GM19324 (cell line): ENCODE data around the gene XIRP2.
A peak's percentile ranks its signal among the peaks of the same experiment; 100 is the strongest.
"Not testable (repeated sequence)": the region's sequence is repeated elsewhere in the genome, so short reads cannot be mapped to it uniquely, and the experiment has no call there.

ENCODE experiments used
- ATAC-seq: cut with Tn5 transposase; IDR thresholded peaks from one replicate; pipeline ENCODE4 v1.9.1; 2021; ENCODE audit warnings: mild to moderate bottlenecking, moderate library complexity; ENCODE audit not compliant: unreplicated experiment, low FRiP score

XIRP2 gene

GRCh38 chr2:167268245-167268644 lies 380.0 kb downstream of the XIRP2 start:
- not testable (repeated sequence) for ATAC-seq

DNA sequence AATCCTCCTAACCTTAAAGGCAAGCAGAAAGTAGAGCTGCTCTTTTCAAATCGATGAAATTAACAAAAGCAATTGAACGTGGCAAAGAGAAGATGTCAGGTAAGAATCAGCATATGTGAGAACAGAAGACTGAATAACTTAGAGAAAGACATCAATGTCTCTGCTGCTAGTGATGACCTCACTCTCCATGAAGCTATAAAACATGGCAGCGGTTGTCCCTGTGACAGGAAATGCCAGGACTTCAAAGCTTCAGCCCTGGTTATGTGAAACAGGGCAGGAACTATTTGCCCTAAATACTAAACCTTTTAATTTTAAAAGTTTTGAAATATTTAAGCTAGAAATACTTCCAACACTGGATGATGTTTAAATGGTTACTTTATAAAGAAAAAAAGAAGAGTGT lies 383.7 kb downstream of the XIRP2 start:
- ATAC-seq: no peak

GRCh38 chr2:167275046-167275445 lies 386.8 kb downstream of the XIRP2 start:
- no peak for ATAC-seq

DNA sequence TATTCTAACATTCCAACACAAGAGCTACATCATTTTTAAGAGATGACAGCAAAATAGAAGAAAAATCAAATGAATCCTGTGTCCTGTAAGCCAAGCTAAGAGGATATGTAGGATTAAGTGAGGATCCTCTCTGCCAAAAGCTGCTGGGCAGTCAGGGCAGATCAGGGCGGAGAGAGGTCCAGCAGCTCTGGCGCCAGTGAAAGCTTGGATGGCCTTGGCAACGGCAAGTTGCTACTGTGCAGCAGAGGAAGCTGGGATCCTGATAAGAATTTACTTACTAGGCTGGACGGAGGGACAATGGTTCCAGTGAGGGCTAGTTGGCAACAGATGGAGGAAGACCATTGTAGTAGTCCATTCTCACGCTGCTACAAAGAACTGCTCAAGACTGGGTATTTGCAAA lies 391.5 kb downstream of the XIRP2 start:
- ATAC-seq: no peak

- no peak for ATAC-seq
Measured at GRCh38 chr2:167287212-167287611, 398.9 kb downstream of the XIRP2 start.

DNA sequence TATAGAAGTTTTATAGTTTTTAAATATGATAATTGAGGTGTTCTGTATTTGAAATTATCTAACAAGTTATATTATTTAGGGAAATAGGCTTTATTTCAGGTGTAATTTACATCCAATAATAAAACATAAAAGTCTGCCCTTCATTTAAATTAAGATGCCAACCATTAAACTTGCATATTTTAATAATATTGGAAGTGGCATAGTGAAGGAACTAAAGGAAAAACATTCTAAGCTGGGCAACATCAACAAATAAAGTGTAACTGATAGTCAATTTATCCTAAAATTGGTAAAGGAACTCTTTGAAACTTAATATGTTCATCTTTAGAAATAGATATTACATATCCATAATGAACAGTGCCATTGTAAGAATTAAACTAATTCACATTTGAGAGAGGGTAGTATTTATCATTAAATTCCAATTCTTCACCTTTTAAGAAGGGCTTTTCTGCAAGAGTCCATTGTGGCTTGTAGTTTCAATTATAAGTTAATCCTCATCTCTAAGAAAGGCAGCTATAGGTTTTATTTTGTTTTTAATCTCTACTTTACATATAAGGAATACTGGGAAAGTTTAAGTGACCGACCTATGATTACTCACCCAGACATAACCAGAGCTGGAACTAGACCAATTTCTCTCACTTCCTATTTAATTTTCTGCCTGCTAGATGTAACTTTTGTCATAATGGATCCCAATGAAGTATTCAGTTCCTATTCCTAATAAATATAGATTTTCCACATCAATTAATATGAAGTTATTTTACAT lies 401.6 kb downstream of the XIRP2 start:
- ATAC-seq: no peak

DNA sequence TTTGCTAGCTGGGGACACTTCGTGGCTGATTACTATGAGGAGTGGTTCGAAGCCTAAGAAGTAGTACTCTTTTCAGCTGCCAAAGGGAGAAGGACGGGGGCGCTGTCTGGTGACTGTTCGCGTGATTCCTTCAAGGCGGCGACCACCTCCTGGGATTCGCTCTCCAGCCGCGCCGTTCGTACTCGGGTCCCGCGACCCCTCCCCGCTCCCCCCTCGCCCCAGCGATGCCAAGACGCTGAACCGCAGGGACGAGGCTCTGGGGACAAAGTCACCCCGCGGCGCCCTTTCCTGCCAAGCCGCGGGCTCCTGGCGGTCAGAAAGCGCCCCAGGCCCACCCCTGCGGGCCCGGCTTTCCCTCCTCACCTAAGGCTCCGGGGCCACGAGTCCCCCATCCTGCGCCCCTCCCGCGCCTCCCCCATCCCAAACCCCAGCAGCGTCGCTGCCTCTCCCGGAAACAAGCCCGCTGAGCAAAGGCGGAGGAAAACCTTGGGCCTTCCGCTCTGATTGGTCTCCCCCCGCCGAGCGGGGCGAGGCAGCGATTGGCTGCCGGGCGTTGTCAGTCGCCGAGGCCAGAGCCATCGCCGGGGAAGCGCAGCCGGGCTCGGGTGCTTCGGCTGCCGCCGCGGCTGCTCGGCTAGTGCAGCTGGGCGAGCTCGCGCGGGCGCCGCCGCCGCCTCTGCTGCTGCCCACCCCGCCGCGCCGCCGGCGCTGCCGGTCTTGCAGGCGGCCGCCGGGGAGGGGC lies 404.3 kb downstream of the XIRP2 start, which contains the start of gene B3GALT1:
Gene B3GALT1, plus strand, starts transcription at position 572 of the 742 bp plus-strand sequence.
- peak; percentile 100 for ATAC-seq

DNA sequence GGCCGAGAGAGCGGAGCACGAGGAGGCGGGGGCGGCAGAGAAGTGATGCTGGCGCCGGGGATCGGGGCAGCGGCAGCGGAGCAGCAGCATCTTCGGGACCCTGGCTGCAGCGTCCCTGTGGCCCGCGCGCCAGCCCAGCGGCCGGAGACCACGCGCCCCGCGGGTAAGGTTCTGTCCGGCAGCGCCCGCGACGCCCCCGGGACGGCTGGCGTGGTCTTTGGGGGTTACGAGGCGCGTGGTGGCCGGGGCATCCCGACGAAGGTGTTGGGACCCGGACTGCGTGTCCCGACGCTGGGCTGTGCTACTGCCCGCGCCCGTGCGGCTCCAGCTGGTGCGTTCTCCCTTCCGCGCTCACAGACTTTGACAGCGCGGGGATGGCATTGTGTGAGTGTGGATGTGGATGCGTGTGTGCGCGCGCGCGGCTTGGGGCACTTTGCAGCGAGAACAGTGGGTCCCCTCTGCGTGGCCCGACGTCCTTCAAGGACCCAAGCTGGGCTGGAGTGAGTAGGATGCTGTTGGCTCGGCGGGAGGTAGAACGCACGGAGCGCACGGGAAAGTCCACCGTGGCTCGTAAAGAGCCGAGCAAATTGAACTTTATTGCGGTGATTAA lies 405.0 kb downstream of the XIRP2 start:
- peak; percentile 14 for ATAC-seq

- no peak for ATAC-seq
Measured at GRCh38 chr2:167293943-167294775, 405.9 kb downstream of the XIRP2 start.

- no peak for ATAC-seq
Measured at GRCh38 chr2:167294776-167295140, 406.5 kb downstream of the XIRP2 start.

DNA sequence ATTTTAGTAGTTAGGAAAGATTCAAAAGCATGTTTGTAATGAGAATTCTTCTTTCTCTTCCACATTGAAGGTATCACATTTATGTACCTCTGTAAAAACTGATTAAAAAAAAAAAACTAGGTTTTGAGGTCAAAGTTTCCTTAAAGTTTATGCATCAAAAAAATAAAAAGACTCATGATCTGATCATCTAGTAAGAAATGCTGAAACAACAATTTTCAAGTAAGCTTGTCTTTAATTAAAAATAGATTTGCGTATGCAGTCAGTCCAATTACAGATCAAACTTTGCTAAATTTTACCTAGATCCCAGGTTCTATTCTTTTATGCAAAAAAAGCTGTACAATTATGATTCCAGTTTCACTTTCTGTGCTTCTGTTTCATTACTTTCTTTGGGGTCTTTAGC lies 409.0 kb downstream of the XIRP2 start:
- ATAC-seq: no peak

DNA sequence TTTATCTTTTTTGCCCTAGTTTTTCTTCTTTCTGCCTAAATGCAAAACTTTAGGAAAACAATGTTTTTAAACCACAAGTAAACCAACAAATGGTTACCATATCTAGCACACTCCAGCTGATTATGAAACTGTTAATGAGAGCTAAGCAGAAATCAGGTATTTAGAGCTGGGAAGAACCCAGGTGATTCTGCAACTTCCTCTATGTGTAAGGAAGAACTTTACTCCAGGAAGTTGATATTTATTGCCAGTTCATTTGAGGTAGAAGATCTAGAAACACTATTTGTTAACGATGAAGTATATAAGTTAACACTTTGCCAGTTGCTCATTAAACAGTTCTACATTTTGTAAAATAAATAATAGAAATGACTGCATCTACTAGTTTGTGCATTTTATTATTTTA lies 409.7 kb downstream of the XIRP2 start:
- no peak for ATAC-seq
